UCSD-AML1 (cell line): Measurements from ENCODE around the gene TMEM35B.
"Not testable (repeated sequence)": the region's sequence is repeated elsewhere in the genome, so short reads cannot be mapped to it uniquely, and the experiment has no call there.

Source experiments
- DNase-seq: peaks from one replicate; lab custom pipeline; 2025; ENCODE audit not compliant: unreplicated experiment; lab: John Stamatoyannopoulos, UW

Gene TMEM35B

DNA sequence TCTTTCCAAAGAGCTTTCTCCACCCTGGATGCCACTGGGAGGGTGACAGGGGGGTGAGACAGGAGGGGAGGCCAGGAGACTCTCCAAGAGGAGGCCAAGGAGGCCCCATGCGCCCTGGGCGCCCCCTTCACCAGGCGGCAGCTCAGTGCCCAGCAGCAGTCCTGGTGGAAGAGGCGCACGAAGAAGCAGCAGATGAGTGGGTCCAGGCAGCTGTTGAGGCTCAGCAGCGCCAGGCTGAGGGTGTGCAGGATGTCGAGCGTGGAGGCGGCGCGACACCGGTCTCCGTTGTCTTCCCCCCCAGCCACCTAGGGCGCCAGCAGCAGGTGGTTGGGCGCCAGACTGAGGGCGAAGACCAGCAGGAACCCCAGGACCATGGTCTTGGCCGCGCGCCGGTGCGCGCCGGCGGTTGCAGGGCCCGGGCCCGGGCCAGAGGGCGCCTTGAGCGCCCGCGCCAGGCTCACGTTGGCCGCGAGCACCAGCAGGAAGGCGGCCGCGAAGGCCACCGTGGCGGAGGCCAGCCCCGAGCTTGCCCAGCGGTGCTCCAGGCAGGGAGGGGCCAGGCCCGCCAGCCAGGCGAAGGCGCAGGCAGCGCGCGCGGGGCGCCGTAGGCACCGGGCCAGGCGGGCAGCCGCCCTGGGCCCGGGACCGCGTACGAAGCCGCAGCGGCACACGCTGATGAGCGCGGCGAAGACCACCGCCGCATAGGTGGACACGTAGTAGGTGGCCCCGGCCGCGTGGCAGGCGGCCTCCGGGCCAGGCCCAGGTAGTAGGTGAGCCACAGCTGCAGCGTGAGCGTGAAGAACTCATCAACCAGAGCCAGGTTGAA lies 8.6 kb downstream of the TMEM35B start:
- DNase-seq: no peak

DNA sequence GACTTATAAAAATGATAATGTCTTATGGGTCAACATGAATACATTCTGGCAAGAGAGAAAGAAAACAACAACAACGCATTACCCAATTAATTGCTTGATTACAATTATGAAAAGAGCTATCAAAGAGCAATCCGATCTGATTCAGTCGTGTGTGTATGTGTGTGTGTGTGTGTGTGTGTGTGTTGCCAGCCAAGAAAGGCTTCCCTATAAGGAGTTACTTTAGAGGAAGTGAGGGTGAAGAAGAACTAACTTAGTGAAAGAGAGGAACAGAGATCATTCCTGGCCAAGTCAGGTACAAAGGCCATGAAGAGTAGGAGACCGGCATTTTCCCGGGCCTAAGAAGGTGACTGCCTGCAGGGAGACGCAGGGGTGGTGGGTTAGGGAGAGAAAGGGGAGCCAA lies 9.4 kb downstream of the TMEM35B start:
- no peak for DNase-seq

DNA sequence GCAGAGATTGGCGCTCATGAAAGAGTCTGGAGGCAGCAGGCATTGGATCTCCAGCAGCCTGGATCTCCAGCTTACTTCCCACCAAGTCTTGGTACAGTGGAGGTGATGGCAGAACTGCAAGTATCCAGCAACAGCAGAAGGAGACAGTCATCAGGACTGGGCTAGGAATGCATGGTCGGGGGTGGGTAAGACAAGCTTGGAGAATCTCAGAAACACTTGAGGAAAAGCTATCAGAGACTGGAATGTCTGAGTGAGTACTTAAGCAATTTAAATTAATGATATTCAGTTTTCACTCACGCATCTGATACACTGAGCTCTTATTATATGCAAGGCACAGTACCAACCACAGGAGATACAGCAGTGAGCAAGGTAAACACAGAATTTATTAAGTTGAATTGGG lies 9.8 kb downstream of the TMEM35B start:
- no peak for DNase-seq

DNA sequence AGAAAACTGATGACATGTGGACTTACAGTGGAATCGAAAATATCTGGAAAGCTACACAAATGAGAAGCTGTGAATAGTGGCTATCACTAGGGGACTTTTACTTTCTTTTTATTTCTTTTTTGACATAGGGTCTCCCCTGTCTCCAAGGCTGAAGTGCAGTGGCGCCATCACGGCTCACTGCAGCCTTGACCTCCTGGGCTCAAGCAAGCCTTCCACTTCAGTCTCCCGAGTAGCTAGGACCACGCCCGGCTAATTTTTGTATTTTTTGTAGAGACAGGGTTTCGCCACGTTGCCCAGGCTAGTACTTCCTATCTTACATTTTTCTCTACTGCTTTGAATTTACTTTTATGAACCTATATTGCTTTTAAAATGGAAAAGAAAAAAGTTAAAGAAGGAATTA lies 10.5 kb downstream of the TMEM35B start:
- no peak for DNase-seq

DNA sequence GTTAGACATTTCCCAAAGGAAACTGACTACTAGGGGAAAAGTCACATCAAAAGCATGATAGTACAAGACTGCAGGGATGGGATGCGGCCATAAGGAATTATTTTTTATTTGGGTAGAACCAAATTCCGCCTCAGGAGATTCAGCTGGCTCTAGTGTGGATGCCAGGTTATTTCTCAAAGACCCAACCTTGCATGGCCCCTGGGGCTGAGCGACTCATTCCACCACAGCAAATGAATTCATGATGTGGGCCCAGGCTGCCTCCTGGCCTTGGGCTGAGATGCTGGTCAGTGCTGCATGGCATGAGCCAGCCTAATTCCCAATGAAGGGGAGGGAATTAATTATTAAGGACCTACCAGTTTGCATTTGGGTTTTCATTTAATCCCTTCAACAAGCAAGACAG lies 11.8 kb downstream of the TMEM35B start:
- no peak for DNase-seq

DNA sequence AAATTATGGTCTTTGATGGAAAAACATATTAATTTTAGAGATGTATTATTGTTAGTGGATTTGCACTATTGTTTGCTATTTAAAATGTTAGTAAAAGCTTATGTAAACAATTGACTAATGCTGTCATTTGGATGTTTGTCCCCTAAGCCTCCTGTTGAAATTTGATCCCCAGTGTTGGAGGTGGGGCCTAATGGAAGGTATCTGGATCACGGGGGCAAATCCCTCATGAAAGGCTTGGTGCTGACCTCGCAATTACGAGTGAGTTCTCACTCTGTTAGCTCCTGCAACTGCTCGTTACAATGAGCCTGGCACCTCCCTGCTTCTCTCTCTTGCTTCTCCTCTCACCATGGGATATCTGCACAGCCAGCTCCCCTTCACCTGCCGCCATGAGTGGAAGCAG lies 14.3 kb downstream of the TMEM35B start:
- no peak for DNase-seq

DNA sequence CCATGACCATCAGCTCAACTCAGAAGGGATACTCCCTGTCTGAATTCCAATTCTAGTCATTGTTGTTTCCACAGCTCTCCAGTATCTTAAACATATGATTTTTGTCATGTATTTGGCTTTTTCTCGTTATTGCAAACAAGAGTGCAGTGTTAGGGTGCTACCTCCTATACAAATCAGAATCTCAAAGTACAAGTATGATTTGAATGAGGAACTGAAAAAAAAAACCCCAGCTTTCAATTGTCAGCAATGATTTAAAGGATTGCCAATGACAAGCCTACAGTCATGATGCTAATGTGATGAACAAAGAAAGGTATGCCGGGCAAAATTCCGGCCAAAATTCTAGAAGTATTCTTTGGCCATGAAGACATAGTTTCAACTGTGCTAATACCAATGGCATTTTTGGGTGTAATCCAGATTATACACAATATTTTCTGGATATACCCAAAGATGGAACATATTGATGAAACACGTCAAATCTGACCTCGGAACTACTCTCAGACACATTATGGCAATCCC lies 14.9 kb downstream of the TMEM35B start:
- no peak for DNase-seq

DNA sequence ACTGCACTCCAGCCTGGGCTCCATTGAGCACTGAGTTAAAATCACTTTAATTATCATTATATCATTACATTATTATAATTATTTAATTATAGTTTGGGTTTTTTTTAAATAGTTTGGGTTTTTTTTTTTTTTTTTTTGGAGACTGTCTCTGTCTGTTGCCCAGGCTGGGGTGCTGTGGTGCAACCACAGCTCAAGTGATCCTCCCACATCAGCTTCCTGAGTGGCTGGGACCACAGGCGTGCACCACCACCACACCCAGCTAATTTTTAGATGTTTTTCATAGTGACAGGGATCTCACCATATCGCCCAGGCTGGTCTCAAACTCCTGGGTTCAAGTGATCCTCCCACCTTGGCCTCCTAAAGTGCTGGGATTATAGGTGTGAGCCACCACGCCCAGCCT lies 16.9 kb downstream of the TMEM35B start:
- not testable (repeated sequence) for DNase-seq

DNA sequence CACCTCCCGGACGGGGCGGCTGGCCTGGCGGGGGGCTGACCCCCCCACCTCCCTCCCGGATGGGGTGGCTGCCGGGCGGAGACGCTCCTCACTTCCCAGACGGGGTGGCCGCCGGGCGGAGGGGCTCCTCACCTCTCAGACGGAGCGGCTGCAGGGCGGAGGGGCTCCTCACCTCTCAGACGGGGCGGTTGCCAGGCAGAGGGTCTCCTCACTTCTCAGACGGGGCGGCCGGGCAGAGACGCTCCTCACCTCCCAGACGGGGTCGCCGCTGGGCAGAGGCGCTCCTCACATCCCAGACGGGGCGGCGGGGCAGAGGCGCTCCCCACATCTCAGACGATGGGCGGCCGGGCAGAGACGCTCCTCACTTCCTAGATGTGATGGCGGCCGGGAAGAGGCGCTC lies 17.5 kb downstream of the TMEM35B start:
- DNase-seq: not testable (repeated sequence)

DNA sequence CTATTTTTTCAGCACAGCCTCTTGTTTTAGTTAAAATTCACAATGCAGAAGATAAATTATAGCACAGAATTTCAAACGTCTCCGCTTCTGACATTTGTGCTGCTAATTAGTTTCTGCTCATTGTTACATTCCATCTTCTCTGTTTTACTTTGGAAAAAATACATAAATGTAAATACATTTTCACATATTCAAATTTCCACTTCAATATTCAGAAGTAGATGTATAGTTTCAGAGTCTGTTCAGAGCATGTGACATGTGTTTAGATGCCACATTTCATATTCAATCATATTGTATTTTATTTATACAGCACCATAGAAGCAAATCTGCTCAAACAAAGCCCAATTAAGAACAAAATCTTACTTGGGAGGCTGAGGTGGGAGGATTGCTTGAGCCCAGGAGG lies 19.6 kb downstream of the TMEM35B start:
- DNase-seq: no peak

DNA sequence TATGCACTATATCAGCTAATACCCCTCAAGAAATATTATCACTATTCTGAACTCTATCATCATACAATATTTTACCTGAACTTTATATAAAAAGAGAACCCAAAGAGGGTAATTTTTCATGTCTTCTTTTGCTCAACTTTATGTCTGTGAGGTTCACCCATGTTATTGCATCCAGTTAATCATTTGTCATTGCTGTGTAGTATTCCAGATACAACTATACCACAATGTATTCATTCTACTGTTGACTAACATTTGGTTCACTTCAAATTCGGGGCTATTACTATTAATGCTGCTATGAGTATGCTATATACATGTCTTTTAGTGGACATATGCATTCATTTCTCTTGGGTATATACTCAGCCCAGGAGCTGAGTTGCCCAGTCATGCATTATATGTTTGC lies 34.7 kb downstream of the TMEM35B start:
- no peak for DNase-seq

DNA sequence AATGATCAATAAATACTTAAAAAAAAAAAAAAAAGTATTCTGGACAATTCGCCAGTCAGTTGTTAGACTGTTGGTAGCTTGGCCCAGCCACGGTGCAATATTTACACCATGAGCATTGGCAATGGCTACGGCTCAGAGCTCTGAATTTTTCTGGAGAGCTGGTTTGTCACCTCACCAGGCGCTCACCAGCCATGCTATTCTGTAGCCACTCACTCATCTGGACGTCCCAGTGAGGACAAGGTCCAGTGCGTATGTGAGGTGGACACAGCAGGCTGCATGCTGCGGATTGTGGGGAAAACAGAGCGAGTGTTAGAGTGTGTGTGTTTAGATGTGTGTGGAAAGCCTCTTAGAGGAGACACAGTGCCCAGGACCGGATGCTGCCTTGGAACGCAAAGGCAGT lies 36.4 kb downstream of the TMEM35B start:
- not testable (repeated sequence) for DNase-seq

DNA sequence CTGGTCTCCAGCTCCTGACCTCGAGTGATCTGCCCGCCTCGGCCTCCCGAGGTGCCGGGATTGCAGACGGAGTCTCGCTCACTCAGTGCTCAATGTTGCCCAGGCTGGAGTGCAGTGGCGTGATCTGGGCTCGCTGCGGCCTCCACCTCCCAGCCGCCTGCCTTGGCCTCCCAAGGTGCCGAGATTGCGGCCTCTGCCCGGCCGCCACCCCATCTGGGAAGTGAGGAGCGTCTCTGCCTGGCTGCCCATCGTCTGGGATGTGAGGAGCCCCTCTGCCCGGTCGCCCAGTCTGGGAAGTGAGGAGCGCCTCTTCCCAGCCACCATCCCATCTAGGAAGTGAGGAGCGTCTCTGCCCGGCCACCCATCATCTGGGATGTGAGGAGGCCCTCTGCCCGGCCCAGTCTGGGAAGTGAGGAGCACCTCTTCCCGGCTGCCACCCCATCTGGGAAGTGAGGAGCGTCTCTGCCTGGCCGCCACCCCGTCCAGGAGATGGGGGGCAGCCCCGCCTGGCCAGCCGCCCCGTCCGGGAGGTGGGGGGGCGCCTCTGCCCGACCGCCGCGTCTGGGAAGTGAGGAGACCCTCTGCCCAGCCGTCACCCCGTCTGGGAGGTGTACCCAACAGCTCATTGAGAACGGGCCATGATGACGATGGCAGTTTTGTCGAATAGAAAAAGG lies 37.4 kb downstream of the TMEM35B start:
- not testable (repeated sequence) for DNase-seq

DNA sequence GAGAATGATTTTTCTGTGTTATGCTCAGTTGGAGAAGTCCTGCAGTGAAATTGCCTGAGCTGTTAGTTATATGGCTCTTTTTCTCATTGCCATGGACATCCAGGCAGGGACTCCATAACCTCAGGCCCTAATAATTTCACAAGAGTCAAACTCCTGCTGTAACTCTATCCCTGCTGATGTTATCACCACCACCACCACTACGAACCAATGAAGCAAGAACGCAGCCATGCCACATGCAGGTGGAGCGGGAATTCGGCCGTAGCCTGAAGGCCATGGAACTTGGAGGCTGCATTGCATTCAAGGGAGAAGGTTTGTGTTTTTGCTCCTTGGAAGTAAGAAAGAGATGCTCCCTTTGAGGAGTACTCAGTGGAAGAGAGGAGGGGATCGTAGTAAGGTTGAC lies 38.9 kb downstream of the TMEM35B start:
- DNase-seq: no peak

DNA sequence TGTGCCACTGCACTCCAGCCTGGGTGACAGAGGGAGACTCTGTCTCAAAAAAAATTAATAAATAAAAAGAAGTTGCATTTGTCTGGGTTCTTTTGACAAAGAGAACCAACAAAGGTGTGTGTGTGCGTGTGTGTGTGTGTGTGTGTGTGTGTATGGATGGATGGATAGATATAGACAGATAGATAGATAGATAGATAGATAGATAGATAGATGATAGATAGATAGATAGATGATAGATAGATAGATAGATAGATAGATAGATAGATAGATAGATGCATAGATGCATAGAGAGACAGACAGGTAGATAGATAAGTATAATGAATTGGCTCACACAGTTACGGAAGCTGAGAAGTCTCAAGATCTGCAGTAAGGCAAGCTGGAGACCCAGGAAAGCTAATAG lies 43.3 kb downstream of the TMEM35B start:
- DNase-seq: not testable (repeated sequence)
